SU-DHL-6 (cell line): ENCODE measurements around the gene GHR.

Experiments
- EZH2phosphoT487 ChIP-seq: fragments of 200-600 bp; sonication (generic), shearing (Covaris generic); conservative IDR thresholded peaks from 2 replicates; pipeline ENCODE4 v1.6.1; 2018; ENCODE audit warnings: mild to moderate bottlenecking, antibody characterized with exemption, low read length, moderate library complexity, mixed read lengths
- TF ChIP-seq, protein P1 (sequence below): fragments of 200-600 bp; sonication (generic); IDR thresholded peaks from one replicate; pipeline ENCODE4 v1.5.1; 2017; ENCODE audit warnings: antibody characterized with exemption, mild to moderate bottlenecking, low read length, moderate library complexity; ENCODE audit not compliant: insufficient read depth, poor library complexity, severe bottlenecking

GRCh38 chr5:42599106-42599505 is 175.9 kb downstream of the GHR start:
- TF ChIP-seq, protein P1, sequence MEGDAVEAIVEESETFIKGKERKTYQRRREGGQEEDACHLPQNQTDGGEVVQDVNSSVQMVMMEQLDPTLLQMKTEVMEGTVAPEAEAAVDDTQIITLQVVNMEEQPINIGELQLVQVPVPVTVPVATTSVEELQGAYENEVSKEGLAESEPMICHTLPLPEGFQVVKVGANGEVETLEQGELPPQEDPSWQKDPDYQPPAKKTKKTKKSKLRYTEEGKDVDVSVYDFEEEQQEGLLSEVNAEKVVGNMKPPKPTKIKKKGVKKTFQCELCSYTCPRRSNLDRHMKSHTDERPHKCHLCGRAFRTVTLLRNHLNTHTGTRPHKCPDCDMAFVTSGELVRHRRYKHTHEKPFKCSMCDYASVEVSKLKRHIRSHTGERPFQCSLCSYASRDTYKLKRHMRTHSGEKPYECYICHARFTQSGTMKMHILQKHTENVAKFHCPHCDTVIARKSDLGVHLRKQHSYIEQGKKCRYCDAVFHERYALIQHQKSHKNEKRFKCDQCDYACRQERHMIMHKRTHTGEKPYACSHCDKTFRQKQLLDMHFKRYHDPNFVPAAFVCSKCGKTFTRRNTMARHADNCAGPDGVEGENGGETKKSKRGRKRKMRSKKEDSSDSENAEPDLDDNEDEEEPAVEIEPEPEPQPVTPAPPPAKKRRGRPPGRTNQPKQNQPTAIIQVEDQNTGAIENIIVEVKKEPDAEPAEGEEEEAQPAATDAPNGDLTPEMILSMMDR, result no peak
- no peak for TF ChIP-seq EZH2phosphoT487
